AG09319 (cell line): Measurements from ENCODE around the gene MRPL23.
A peak's percentile ranks its signal among the peaks of the same experiment; 100 is the strongest.

Experiments
- DNase-seq: peaks from one replicate; pipeline ENCODE4 v3.0.0-alpha.2; 2010; ENCODE audit warnings: low read depth; ENCODE audit errors: extremely low read depth
- TF ChIP-seq, protein P1 (sequence below): IDR thresholded peaks from 2 replicates; pipeline ENCODE4 v1.5.1; 2011; ENCODE audit warnings: low read depth, mild to moderate bottlenecking, inconsistent platforms, low read length, moderate library complexity

The MRPL23 gene

DNA sequence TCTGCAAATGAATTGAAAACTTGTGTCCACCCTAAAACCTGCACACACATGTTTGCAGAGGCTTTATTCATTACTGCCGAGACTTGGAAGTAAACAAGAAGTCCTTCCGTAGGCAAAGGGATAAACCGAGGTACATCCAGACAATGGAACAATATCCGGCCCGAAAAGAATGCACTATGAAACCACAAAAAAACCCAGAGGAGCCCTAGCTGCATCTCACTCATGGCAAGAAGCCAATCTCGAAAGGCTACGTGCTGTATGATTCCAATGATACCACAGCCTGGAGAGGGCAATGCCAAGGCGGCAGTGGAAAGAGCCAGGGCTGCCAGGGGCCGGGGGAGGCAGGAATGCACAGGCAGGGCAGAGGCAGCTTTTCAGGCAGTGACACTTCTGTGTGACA, 3.2 kb upstream of the MRPL23 start:
- DNase-seq, result no peak
- TF ChIP-seq, protein P1, sequence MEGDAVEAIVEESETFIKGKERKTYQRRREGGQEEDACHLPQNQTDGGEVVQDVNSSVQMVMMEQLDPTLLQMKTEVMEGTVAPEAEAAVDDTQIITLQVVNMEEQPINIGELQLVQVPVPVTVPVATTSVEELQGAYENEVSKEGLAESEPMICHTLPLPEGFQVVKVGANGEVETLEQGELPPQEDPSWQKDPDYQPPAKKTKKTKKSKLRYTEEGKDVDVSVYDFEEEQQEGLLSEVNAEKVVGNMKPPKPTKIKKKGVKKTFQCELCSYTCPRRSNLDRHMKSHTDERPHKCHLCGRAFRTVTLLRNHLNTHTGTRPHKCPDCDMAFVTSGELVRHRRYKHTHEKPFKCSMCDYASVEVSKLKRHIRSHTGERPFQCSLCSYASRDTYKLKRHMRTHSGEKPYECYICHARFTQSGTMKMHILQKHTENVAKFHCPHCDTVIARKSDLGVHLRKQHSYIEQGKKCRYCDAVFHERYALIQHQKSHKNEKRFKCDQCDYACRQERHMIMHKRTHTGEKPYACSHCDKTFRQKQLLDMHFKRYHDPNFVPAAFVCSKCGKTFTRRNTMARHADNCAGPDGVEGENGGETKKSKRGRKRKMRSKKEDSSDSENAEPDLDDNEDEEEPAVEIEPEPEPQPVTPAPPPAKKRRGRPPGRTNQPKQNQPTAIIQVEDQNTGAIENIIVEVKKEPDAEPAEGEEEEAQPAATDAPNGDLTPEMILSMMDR, result no peak

DNA sequence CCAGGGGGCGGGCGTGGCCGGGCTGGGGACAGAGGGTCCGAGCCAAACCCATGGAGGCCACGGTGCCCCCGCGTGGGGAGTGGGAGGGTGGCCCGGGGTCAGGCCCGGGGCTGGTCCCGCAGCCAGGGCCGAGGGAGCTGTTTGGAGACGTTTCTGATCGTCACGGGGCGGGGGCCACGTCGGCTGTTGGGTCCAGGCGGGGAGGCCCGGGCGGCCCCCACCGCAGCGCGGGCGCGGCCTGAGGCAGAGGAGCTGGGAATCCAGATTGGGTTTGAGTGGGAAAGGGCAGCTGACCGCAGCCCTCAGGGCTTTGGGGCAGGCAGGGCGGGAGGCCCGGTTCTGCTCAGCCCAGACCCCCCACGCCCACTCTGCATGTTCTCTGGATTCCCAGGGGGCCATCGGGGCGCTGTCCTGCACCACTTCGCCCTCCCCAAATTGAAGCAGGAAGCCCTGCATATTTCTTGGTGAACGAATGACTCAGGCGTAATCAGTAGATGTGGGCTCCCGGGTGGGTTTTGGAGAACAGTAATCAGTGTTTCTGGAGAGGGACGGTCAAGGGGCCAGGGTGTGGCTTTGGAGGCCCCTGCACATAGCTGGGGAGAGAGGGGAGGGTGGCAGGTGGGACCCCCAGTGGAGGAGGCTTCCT, 583 bp downstream of the MRPL23 start:
- no peak for DNase-seq
- TF ChIP-seq, protein P1, result no peak

- no peak for DNase-seq
- TF ChIP-seq, protein P1, result no peak
Observed at GRCh38 chr11:1948389-1948788, 1.3 kb downstream of the MRPL23 start.

DNA sequence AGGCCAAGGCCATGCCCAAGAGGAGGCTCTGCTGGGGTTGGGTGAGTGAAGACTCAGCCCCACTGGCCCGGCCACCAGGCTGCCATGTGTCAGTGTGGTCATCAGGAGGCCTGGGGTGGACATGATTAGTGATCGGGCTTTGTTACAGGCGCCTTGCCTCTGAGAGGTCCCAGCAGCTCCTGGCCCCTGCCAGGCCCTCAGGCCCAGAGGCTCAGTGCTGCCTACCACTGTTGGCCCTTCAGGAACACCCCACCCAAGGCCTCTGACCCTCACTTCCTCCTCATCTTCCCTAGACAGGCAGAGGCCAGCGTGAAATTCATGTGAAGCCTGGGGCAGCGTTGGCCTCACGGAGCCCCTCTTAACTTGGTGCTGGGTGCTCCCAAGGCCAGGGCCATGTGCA, 2.2 kb downstream of the MRPL23 start:
- TF ChIP-seq, protein P1, result no peak

DNA sequence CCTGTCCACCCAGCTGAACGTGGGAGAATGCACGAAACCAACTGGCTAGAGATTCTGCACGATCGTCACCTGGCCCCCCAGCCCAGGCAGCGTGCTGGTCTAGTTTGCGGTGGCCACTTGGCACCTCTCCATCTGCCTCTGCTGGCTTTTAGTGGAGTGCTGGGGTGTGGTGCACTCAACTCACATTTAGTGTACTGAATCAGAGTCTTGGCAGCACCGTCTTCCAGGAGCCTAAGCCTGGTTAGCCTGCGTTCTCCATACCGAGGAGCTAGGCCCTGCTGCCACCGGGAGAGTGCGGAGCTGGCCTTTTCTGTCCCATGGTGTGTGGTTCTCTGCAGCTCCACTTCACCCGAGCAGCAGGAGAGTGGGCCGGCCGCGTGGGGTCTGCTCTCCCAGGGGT, 2.8 kb downstream of the MRPL23 start:
- TF ChIP-seq, protein P1, result no peak
- no peak for DNase-seq

More for the DNA sequence above, 2.2 kb downstream of the MRPL23 start:
- no peak for DNase-seq

DNA sequence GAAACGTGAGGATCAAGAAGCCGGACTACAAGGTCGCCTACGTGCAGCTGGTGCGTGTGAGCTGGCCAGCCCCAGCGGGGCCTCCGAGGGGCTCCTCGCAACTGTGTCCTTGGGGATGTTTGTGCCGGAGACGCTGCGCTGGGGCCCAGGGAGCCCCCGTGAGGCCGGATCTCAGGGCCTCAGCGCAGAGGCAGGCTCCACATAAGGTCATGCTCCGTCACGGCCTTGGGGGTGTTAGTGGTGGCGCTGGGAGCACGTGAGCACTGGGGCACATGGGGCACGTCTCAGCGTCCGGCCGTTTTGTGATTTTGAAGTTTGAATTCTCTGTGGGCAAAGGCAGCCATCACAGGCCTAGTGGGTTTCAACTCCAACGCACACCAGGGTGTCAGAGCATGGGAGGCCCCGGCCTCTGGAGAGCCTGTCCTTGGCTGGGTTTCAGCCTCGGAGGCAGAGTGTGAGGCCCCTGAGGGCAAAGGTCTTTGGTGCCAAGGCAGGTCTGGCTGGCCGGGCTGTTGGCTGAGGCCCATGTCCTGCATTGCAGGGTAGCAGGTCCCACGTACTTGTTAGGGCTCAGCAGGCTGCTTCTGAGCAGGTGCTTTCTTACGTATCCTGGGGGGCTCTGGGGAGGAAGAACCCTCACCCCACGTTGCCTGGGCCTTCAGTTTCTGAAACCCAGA, 5.8 kb downstream of the MRPL23 start:
- DNase-seq, result no peak
- TF ChIP-seq, protein P1, result no peak

GRCh38 chr11:1953489-1954266, 6.5 kb downstream of the MRPL23 start:
- DNase-seq, result no peak
- TF ChIP-seq, protein P1, result peak; percentile 1
